DND-41 (cell line): ENCODE results near the gene SLC41A1.

Source experiments
- CTCF ChIP-seq: IDR thresholded peaks from 2 replicates; pipeline ENCODE4 v1.5.1; 2012; ENCODE audit warnings: borderline replicate concordance, low read length, moderate library complexity, mild to moderate bottlenecking; ENCODE audit not compliant: poor library complexity, severe bottlenecking; ENCODE audit errors: extremely low read depth
- EZH2 ChIP-seq: IDR thresholded peaks from 3 replicates; pipeline ENCODE4 v1.6.1; 2012; ENCODE audit warnings: borderline replicate concordance, low read depth, mild to moderate bottlenecking, moderate library complexity, low read length, inconsistent platforms; ENCODE audit not compliant: severe bottlenecking

- no peak for TF ChIP-seq CTCF
- TF ChIP-seq EZH2, result no peak
These were observed 1.3 kb downstream of the SLC41A1 start for GRCh38 chr1:205811660-205812059.
